Posterior cingulate gyrus (tissue), 11 donors: ENCODE results near the gene TAB2.
"Not testable (repeated sequence)": the region's sequence is repeated elsewhere in the genome, so short reads cannot be mapped to it uniquely, and the experiment has no call there.

Experiments
- DNase-seq, 10 donors: peaks; one replicate each; pipeline versions ENCODE4 v3.0.0 to v3.0.0-alpha.2; 2020 to 2021; ENCODE audit warnings: mixed read lengths in 3 of 10
- intact Hi-C: fragments of 100-400 bp; cut with DNase I; formaldehyde crosslinking; loops from one replicate; pipeline ENCODE4 v1.15.1; 2023

TAB2 gene

DNA sequence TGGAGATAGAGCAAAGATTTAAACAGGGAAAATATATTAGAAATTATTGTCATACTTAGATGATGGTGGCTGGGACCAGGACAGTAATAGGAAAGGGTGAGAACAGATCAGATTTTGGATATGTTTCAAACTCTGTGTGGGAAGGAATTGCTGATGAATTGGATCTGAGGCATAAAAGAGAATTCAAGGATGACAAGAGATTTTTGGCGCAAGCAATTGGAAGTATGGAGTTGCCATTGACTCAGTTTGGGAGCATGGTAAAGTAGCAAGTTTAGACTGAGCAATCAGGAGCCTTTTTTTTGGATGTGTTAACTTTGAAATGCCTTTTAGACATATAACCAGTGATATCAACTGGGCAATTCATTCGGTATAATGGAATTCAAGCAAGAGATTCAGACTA lies 14.4 kb downstream of the TAB2 start:
- intact Hi-C loops: no loop called here

DNA sequence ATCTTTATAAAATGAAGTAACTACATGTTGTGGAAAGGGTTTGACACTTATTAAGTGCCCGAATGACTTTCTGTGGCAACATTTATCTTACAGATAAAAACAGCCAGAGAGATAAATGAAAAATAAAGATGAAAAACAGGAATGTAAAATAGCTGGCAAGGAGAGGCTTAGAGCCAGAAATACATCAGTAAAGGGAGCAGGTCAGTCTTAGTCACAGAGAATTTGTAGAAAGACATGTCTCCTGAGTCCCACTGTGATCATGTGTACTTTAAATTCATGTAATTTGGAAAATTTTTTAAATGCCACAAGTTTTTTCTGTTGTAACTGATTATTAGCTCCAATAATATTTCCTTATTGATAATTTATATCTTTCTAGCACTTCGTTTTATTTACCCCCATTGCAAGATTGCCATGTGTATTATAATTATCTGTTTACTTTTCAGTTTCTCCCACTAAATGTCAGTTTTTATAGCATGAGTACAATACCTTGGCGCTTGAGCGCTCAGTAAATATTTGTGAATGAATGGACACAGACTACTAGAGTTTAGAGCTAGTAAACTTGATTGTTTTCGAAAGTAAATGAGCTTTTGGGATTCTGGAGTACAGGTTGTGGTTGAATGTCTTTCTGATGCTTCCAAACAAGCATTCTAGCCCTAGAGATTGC lies 15.2 kb downstream of the TAB2 start:
- intact Hi-C loops: no loop called here
- DNase-seq: no peak

More for the DNA sequence above, 14.4 kb downstream of the TAB2 start:
- DNase-seq: no peak

DNA sequence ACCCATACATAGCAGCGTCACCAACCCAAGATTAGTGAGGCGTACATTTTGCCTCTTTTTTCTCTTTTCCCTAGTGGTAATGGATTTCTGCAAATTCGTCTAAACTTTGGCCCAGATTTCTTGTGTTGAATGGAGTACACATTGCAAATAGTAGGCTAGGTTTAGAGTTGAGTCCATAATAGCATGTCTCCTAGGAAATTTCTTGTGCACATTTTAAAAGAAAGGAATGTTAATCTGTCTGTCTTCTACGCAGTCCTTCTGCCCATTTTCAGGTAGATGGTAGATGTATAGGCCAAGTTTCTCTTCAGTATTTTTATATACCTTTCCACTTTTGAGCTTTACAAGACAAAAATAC lies 15.7 kb downstream of the TAB2 start:
- intact Hi-C loops: no loop called here
- DNase-seq: no peak

DNA sequence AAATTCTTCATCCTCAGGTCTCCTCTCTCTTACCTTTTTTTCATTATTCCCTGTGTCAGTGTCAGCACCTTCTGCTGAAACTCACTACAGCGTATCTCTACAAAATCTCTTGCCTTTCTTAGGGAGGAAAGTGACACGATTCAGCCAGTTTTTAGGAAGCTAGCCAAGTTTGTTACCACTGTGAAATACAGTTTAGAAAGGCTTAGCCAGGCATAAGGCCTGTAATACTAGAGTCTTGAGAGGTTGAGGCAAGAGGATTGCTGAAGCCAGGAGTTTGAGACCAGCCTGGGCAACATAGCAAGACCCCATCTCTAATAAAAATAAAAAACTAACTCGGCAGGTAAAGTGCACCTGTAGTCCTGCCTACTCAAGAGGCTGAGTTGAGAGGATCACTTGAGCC lies 16.7 kb downstream of the TAB2 start:
- intact Hi-C loops: no loop called here
- DNase-seq: no peak

DNA sequence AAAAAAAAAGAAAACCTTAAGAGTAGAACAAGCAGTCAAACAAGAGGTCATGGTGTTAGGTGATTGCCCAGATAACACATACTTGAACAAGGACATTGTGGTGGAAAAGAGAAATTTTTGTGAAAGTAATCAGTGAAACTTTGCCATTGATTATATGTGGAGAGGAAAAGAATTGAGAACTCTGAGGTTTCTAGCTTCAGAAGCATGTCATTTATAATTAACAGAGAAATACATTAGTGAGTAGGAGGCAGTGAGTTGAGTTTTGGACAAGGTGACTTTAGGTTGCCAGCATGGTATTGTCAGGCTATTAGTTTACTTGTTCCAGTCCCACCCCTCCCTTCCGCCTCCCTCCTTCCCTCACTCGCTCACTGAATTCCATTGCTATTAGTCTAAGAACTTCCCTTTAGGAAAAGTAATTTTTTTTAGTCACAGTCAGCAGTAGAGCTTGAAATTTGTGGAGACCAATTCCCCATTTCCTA lies 17.2 kb downstream of the TAB2 start:
- no peak for DNase-seq
- intact Hi-C loops: no loop called here

DNA sequence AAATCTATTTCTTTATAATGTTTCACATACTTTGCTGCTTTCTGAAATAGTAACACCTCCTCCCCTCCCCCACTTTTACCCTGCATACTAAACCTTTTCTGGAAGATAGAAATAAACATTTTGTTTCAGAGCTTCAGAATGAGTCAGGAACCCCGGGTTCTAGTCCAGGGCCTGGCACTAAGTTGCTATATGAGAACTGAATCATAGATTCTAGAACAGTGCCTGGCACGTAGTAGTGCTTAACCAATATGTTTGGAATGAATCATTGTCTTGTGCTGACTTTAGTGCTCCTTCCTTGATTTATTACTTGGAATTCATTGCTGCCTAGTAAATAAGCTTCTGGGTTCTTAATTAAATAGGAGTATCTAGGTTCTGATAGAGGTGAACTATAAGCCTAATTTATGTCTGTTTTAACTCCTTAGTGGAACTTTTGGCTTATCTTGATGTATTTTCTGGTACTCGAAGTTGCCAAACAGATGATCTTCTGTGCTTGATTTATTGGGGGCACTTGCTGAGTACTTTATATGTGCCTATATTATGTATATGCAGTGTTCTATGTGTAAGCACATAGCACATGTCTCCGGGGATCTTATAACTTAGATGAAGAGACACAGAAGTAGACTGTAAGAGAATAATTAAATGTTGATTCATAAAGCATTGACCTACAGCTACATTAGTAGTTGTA lies 18.6 kb downstream of the TAB2 start:
- intact Hi-C loops: no loop called here
- DNase-seq: no peak

DNA sequence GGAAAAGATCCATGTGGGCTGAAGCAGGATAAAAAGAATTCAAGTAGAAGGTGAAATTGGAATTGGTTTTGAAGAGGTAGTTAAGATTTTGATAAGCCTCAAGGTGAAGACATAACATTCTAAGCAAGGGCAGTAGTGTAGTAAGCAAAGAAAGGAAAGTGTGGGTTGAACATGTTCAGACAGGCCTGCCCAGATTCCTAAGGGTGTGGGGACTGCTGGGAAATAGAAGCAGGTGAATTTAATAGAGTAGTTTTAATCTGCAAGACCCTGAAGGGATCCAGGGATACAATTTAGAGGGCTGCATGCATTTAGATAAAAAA lies 19.1 kb downstream of the TAB2 start:
- no peak for DNase-seq
- intact Hi-C loops: no loop called here

DNA sequence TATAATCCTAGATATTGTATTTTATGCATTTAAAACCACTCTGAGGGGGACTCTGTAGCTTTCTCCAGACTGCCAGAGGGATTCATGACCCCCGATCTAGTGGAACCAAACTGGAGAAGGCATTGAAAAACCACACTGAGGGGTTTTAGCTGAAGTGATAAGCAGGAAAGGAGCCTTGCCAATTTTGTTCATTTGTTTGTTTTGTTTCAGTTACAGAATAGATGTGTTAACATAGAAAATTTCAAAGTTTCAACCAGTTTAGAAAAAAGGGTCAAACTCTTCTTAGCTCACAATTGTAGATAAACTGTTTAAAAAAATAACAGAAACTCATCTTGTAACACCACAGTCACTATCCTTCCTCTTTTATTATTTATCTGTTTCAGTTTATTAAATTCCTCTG lies 19.8 kb downstream of the TAB2 start:
- DNase-seq: no peak
- intact Hi-C loops: no loop called here

DNA sequence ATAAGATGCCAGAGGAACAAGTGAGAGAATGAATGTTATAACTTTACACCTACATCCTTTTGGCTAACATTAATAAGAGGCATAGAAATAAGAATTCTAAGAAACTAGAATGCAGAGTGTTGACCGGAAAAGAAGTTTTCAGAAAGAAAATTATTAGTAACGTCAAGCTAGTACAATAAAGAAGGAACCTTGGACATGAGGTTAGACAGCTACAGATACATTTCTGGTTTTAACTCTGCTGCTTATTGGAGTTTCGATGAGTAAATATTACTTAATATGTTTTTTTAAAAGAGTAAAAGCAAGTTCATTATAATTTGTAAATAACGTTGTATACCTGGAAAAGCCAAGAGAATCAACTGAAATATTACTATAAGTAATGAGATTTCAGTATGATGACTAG lies 22.7 kb downstream of the TAB2 start:
- DNase-seq: no peak
- intact Hi-C loops: loop anchor here (10.0 kb wide), 1 partner anchor 75 kb away; no protein-coding TSS in a partner anchor

DNA sequence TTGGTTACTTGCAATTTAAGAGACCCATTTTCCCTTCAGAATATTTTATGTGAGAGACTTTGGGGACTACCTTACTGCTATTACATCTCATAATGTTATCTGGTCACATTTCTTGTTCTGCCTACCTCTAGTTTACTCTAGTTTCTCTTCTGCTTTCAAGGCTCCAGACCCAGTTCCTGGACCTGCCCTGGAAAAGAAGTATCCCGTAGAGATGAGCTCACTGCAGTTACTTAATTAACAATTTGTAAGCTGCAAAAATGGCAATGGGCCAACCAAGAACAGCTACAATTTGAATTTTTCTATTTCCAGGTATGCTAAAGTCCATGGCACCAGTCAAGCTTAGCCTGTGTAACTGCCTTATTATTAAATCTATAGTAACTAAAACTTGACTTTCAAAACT lies 25.0 kb downstream of the TAB2 start:
- intact Hi-C loops: loop anchor here (10.0 kb wide), 1 partner anchor 72 kb away; no protein-coding TSS in a partner anchor

DNA sequence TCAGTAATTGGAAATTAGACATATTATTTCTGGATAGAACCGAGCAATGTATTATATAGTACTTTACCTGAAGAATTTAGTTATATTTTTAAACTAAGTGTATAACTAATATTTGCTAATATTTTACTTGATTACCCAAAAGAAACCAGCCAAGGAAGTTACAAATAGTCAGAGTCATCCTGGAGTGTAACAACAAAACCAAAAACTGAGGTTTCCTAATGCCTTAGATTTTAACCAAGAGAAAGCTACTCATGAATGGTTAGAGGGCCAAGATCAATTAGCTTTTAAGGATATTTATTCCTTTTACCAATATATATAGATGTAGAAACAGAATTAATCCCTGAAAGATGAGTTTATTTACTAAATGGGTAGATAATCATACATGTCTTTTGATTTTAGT lies 26.0 kb downstream of the TAB2 start:
- intact Hi-C loops: loop anchor here (10.0 kb wide), 1 partner anchor 71 kb away; no protein-coding TSS in a partner anchor
- no peak for DNase-seq

More for the DNA sequence above, 25.0 kb downstream of the TAB2 start:
- DNase-seq: no peak

DNA sequence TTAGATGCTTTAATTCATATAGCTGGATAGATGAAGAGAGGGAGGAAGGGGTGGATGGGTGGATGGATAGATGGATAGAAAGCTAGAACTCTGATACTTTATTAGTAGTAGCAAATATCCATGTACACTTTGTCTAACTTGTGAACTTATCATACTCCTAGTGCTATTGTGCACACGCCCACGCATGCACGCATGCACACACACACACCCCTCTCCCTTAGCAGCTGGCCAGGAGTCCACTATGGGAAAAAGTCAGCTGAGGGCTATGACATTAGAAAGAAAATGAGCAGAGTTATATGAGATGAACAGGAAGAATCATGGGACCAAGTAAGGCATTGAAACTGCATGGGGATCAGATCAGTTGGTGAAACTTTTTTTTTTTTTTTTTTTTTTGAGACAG lies 28.6 kb downstream of the TAB2 start:
- DNase-seq: no peak
- intact Hi-C loops: loop anchor here (10.0 kb wide), 1 partner anchor 69 kb away; no protein-coding TSS in a partner anchor

DNA sequence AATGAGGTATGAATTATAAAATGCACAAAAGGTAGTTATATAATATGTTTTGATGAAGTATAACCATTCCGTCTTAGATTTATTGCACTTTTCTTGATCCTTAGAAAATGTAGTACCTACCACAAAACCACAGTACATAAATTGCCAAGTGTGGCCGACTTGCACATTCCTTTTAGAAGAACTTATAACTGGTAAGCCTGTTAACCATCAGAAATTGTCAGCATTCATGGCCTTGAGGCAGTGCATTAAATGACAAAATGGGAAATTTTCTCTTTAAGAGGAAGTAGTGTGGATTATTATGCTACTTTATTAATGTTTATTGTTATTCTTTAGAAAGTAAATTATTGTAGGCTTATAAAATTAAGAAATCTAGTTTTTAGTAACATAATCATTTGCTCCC lies 29.6 kb downstream of the TAB2 start:
- intact Hi-C loops: loop anchor here (10.0 kb wide), 1 partner anchor 68 kb away; no protein-coding TSS in a partner anchor
- no peak for DNase-seq

DNA sequence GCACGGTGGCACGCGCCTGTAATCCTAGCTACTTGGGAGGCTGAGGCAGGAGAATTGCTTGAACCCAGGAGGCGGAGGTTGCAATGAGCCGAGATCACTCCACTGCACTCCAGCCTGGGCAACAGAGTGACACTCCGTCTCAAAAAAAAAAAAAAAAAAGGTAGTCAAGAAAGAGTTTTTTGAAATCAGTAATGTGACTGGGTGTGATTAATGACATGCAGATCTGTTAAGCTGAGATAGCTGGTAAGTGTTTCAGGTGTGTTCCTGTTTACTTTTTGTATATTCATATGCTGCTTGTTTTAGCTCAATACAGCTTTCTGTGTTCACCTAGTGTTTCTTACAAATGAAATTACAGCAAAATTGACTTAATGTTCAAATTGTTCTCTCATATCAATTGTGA lies 31.8 kb downstream of the TAB2 start:
- not testable (repeated sequence) for DNase-seq
- intact Hi-C loops: loop anchor here (10.0 kb wide), 1 partner anchor 66 kb away; no protein-coding TSS in a partner anchor

DNA sequence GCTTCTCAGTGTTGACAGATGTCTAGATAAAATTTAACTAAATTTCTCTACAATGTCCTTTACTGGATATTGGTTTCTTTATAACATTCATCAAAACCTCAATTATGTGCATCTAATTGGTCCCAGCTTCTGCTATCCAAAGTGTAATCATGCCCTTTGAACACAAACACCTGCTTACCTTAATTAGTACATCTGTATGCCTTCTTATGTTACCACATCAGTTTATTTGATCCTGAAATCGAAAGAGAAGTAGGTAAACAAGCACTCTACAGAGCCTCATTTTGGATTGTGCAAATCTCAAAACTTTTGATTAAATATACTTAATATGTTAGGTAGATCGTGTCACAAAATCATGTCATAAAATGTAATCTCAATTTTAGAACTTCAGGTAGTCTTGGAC lies 36.5 kb downstream of the TAB2 start:
- no peak for DNase-seq
- intact Hi-C loops: no loop called here

DNA sequence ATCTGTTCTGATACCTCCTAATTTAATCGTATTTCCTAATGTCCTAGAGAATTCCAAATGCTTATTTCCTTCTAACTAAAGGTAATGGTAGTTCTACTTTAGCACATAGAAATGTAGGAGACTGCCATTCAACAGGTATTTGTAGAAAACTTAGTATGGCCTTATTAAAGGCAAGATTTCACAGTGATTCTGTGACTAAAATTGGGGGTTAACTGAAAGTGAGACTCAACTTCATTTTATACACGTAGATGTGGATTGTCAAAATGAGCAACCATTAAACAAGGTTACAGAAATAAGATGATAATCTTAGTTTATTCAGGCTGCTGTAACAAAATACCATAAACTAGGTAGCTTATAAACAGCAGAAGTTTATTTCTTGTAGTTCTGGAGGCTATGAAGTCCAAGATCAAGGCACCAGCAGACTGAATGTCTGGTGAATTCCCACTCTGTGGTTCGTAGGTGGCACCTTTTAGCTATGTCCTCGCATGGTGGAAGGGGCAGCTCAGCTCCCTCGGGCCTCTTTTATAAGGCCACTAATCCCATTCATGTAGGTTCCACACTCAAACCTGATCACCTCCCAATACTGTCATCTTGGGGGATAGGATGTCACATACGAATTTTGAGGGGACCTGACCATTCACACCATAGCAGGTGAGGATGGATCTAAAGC lies 38.7 kb downstream of the TAB2 start:
- intact Hi-C loops: no loop called here
- no peak for DNase-seq

DNA sequence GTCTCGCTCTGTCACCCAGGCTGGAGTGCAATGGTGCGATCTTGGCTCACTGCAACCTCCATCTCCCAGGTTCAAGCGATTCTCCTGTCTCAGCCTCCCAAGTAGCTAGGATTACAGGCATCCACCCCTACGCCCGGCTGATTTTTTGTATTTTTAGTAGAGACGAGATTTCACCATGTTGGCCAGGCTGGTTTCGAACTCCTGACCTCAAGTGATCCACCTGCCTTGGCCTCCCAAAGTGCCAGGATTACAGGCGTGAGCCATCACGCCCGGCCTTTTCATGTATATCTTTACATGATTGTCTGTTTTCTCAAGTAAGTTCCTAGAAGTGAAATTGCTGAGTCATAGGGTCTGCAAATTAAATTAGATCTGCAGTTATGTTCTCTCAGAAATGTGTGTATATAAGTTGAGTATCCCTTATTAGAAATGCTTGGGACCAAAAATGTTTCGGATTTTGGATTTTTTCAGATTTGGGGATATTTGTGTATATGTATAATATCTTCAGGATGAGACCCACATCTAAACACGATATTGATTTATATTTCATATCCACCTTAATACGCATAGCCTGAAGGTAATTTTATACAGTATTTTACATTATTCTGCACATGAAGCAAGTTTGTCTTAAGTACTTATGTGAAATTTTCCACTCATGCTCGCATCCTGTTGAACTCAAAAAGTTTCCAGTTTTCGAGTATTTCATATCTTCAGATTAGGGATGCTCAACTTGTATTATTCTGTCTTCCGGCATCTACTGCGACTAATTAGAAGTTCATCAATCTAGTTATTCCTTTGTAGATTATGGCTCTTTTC lies 40.4 kb downstream of the TAB2 start:
- DNase-seq: no peak
- intact Hi-C loops: no loop called here

DNA sequence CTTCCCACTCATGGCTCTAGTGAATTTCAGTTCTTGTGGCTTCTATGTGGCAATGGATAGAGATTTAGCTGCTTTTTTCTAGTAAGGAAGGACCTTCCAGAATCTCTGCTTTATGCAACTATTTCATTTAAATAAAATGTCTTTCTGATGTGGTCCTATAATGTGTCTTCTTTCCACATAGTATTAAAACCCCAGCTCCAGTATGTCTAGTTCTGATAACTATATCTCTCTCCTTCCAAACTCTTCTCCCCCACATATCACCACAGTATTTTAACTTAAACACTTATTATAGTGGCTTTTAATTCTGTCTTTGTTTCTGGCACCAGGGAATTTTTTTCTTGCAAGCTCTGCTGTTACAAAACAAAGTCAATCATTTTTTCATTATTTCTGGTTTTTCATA lies 41.9 kb downstream of the TAB2 start:
- intact Hi-C loops: no loop called here
- DNase-seq: no peak

DNA sequence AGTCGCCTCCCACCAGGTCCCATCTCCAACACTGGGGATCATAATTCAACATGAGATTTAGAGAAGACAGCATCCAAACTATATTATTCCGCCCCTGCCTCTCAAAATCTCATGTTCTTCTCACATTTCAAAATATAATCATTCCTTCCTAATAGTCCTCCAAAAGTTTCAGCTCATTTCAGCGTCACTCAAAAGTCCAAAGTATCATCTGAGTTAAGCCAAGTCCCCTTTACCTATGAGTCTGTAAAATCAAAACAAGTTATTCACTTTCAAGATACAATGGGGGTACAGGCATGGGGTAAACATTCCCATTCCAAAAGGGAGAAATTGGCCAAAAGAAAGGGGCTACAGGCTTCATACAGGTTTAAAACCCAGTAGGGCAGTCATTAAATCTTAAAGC lies 43.0 kb downstream of the TAB2 start:
- DNase-seq: no peak
- intact Hi-C loops: no loop called here

DNA sequence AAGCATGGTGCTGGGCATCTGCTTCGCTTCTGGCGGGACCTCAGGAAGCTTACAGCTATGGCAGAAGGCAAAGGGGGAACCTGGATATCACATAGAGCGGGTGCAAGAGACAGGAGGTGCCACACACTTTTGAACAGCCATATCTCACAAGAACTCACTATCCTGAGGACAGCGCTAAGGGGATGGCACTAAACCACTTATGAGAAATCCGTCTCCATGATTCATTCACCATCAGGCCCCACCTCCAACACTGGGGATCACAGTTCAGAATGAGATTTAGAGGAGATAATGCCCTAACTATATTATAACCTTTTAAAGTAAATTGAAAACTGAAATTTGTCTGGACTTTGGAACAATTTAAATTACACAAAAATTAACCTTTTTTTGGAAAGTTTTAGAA lies 44.8 kb downstream of the TAB2 start:
- DNase-seq: no peak
- intact Hi-C loops: no loop called here

DNA sequence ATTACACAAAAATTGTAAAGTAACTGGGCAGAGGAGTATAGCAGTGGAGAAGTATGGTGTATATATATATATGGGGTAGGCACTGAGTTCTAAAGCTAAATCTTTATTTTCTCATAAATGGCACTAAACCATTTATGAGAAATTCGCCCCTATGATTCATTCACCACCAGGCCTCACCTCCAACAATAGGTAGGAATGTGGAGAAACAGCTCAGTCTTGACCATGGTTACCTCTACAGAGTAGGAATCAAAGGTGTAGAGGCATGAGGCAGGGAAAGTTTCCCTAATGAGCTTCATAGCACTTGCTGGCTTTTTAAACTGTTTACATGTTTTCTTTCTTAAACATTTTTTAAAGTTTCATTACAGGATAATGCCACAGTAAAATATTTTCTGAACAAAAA lies 45.6 kb downstream of the TAB2 start:
- no peak for DNase-seq
- intact Hi-C loops: no loop called here
